Heart left ventricle (tissue), 13 donors: ENCODE results near the gene TRAPPC10.

Experiments
- POLR2A ChIP-seq, 2 donors: fragments of 450-650 bp; IDR thresholded peaks; one replicate each; pipeline ENCODE4 v1.6.1; 2017; ENCODE audit warnings: antibody characterized with exemption in 2 of 2, mild to moderate bottlenecking in 2 of 2, moderate library complexity in 2 of 2
- TF ChIP-seq, protein P1 (sequence below), 12 donors: fragments of 200-600 bp; sonication (generic) in 4 of 12; IDR thresholded peaks; one replicate each; pipeline versions ENCODE4 v1.5.0 to v1.8.0; 2018 to 2022; ENCODE audit warnings: antibody characterized with exemption in 12 of 12, mild to moderate bottlenecking in 5 of 12
- donor health status: ischemic (EF 13 %, LVEDD 7.1; RV severe dilation, severe dysfunction).
- donor health status: DM: no; HTN: yes; CAD: no.
- donor health status: DM: no; HTN: no; CAD: no.
- donor health status: ischemic (EF 25% LVEDD 6.9; RV normal size, moderate dysfunction).
- donor health status: ischemic (EF 25% LVEDD 5.7; RV mildly dilated, moderate dysfunction).
- donor health status: ischemic (EF 35%, LVEDD 5.7; RV mildly dilated, moderate dysfunction).
- donor health status: nonischemic (EF 11% LVEDD 7.7; RV severe dilation, severe dysfunction).
- donor health status: DM: yes; HTN: yes; CAD: no.
- donor health status: PGD.
- donor health status: ischemic (EF 29% LVEDD 5.4; RV normal size, mild dysfunction).
- donor health status: nonischemic (EF 23%, LVEDD 6.1; RV moderate dilation, normal function).

DNA sequence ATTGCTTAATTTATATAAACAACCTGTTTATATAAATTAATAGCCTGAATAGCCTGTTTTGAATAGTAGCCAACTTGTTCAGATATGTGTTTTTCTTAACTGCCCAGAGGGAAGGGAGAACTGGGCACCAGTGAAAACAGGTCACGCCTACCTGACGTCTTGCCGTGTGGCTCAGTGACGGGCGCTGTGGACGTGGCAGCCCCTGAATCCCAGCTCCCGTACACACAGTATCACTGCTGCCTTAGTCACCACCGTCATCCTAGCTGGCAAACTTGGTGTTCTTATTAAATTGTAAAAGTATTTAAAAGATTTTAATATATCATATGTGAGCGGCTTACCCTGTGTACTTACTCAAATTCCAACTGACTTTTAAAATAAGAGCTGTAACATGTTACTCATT, 35.4 kb upstream of the TRAPPC10 start:
- TF ChIP-seq, protein P1, sequence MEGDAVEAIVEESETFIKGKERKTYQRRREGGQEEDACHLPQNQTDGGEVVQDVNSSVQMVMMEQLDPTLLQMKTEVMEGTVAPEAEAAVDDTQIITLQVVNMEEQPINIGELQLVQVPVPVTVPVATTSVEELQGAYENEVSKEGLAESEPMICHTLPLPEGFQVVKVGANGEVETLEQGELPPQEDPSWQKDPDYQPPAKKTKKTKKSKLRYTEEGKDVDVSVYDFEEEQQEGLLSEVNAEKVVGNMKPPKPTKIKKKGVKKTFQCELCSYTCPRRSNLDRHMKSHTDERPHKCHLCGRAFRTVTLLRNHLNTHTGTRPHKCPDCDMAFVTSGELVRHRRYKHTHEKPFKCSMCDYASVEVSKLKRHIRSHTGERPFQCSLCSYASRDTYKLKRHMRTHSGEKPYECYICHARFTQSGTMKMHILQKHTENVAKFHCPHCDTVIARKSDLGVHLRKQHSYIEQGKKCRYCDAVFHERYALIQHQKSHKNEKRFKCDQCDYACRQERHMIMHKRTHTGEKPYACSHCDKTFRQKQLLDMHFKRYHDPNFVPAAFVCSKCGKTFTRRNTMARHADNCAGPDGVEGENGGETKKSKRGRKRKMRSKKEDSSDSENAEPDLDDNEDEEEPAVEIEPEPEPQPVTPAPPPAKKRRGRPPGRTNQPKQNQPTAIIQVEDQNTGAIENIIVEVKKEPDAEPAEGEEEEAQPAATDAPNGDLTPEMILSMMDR (IDR thresholded peaks at IDR 0.05) = no peak
- TF ChIP-seq POLR2A (IDR thresholded peaks at IDR 0.05) = no peak
